Uterus (tissue), 2 donors: ENCODE results near the gene HUS1B.

ENCODE experiments used
- CTCF ChIP-seq, 4 experiments: fragments of 200-600 bp in 2 of 4; fragments of 450-650 bp in 2 of 4; sonication (generic) in 2 of 4; IDR thresholded peaks; one replicate each; pipeline ENCODE4 v1.5.1; 2016 to 2019; ENCODE audit warnings: antibody characterized with exemption in 4 of 4, mild to moderate bottlenecking in 2 of 4, moderate library complexity in 1 of 4
- POLR2A ChIP-seq, 2 donors: fragments of 450-650 bp; IDR thresholded peaks; one replicate each; pipeline ENCODE4 v1.6.1; 2016; ENCODE audit warnings: antibody characterized with exemption in 2 of 2, mild to moderate bottlenecking in 1 of 2, moderate library complexity in 1 of 2

GRCh38 chr6:683742-684440 lies 27.0 kb upstream of the HUS1B start:
- no peak for TF ChIP-seq POLR2A (IDR thresholded peaks at IDR 0.05)
- TF ChIP-seq CTCF (IDR thresholded peaks at IDR 0.05), result no peak
